ENCODE measurements around the gene GPHN.
"Not testable (repeated sequence)": the region's sequence is repeated elsewhere in the genome, so short reads cannot be mapped to it uniquely, and the experiment has no call there.

The GPHN gene

GRCh38 chr14:66972469-66972868, 464.5 kb downstream of the GPHN start:
- DNase-seq, result no peak

- DNase-seq, result no peak
Measured at GRCh38 chr14:66974397-66975025, 466.6 kb downstream of the GPHN start.

GRCh38 chr14:66975251-66975650, 467.3 kb downstream of the GPHN start:
- DNase-seq, result no peak

GRCh38 chr14:66979101-66979974, 471.4 kb downstream of the GPHN start:
- DNase-seq, result no peak

- DNase-seq, result no peak
Measured at GRCh38 chr14:66982247-66982646, 474.3 kb downstream of the GPHN start.

GRCh38 chr14:66992776-66993175, 484.8 kb downstream of the GPHN start:
- no peak for DNase-seq

GRCh38 chr14:66993512-66993911, 485.6 kb downstream of the GPHN start:
- no peak for DNase-seq

GRCh38 chr14:66998013-66998412, 490.1 kb downstream of the GPHN start:
- no peak for DNase-seq

- no peak for DNase-seq
Measured at GRCh38 chr14:66999978-67000377, 492.0 kb downstream of the GPHN start.

GRCh38 chr14:67002994-67003753, 495.2 kb downstream of the GPHN start:
- DNase-seq, result no peak

GRCh38 chr14:67004521-67004920, 496.6 kb downstream of the GPHN start:
- DNase-seq, result no peak

- no peak for DNase-seq
Measured at GRCh38 chr14:67010602-67011001, 502.7 kb downstream of the GPHN start.

GRCh38 chr14:67016856-67017255, 508.9 kb downstream of the GPHN start:
- no peak for DNase-seq

- no peak for DNase-seq
Measured at GRCh38 chr14:67018720-67019119, 510.8 kb downstream of the GPHN start.

- DNase-seq, result no peak
Measured at GRCh38 chr14:67019796-67020195, 511.8 kb downstream of the GPHN start.

- DNase-seq, result no peak
Measured at GRCh38 chr14:67031920-67032774, 524.2 kb downstream of the GPHN start.

- DNase-seq, result no peak
Measured at GRCh38 chr14:67045440-67045839, 537.5 kb downstream of the GPHN start.

GRCh38 chr14:67050896-67051295, 542.9 kb downstream of the GPHN start:
- DNase-seq, result no peak

- no peak for DNase-seq
Measured at GRCh38 chr14:67056684-67057083, 548.7 kb downstream of the GPHN start.

GRCh38 chr14:67059596-67059995, 551.6 kb downstream of the GPHN start:
- no peak for DNase-seq

GRCh38 chr14:67060546-67060945, 552.6 kb downstream of the GPHN start:
- DNase-seq, result no peak

GRCh38 chr14:67067070-67067814, 559.3 kb downstream of the GPHN start:
- DNase-seq, result not testable (repeated sequence)

Data from activated CD8-positive, alpha-beta memory T cell treated with anti-CD3 and anti-CD28 coated beads, Interleukin-2, amount 50 U/mL, for 4 hours (primary cell).